T-helper 2 cell treated with Interferon-gamma antibody and Interleukin-4, amounts not matched to agents 100 ng/mL and 5 ng/mL, for 36 hours (primary cell): Measurements from ENCODE around the gene NPHP1. TPM values are rescaled to one million over a fixed set of nuclear protein-coding genes. Genes with fewer than 3 reads are reported as not detected.
"Not testable (repeated sequence)": the region's sequence is repeated elsewhere in the genome, so short reads cannot be mapped to it uniquely, and the experiment has no call there.

Experiments used
- intact Hi-C: fragments of 100-400 bp; cut with micrococcal nuclease; formaldehyde crosslinking; loops from one replicate; pipeline ENCODE4 v1.15.1; 2023
- total RNA-seq: library from RNA; stranded (reverse); gene quantifications from 2 replicates; pipeline ENCODE4 v1.2.3, GENCODE V29; 2022

NPHP1 gene
- total RNA-seq: not detected in 2 replicates

- intact Hi-C loops: loop anchor here (1.0 kb wide), 1 partner anchor 8 kb away; the partner anchor contains the start of gene MTLN
Measured at GRCh38 chr2:110204408-110205385, at the start of gene NPHP1. Gene NPHP1, minus strand, starts transcription at chr2:110205013. Its CDS starts 45 bp downstream, at chr2:110204968.

- intact Hi-C loops: not testable (repeated sequence)
Measured at GRCh38 chr2:110248081-110248795, 43.4 kb upstream of the NPHP1 start.

- intact Hi-C loops: not testable (repeated sequence)
Measured at GRCh38 chr2:110245488-110246435, 40.9 kb upstream of the NPHP1 start.

- intact Hi-C loops: not testable (repeated sequence)
Measured at GRCh38 chr2:110243283-110243682, 38.5 kb upstream of the NPHP1 start.

- intact Hi-C loops: not testable (repeated sequence)
Measured at GRCh38 chr2:110234514-110234913, 29.7 kb upstream of the NPHP1 start.

GRCh38 chr2:110229886-110230285, 25.1 kb upstream of the NPHP1 start:
- intact Hi-C loops: not testable (repeated sequence)

- intact Hi-C loops: not testable (repeated sequence)
Measured at GRCh38 chr2:110222626-110223025, 17.8 kb upstream of the NPHP1 start.

- intact Hi-C loops: no loop called here
Measured at GRCh38 chr2:110221938-110222337, 17.1 kb upstream of the NPHP1 start.

GRCh38 chr2:110220190-110220564, 15.4 kb upstream of the NPHP1 start:
- intact Hi-C loops: no loop called here

GRCh38 chr2:110219496-110220189, 14.8 kb upstream of the NPHP1 start:
- intact Hi-C loops: no loop called here

- intact Hi-C loops: not testable (repeated sequence)
Measured at GRCh38 chr2:110218889-110219288, 14.1 kb upstream of the NPHP1 start.

- intact Hi-C loops: no loop called here
Measured at GRCh38 chr2:110216803-110217202, 12.0 kb upstream of the NPHP1 start.

- intact Hi-C loops: no loop called here
Measured at GRCh38 chr2:110216199-110216598, 11.4 kb upstream of the NPHP1 start.

GRCh38 chr2:110215566-110216158, 10.8 kb upstream of the NPHP1 start:
- intact Hi-C loops: no loop called here

- intact Hi-C loops: no loop called here
Measured at GRCh38 chr2:110215091-110215490, 10.3 kb upstream of the NPHP1 start.

GRCh38 chr2:110213522-110213921, 8.7 kb upstream of the NPHP1 start:
- intact Hi-C loops: not testable (repeated sequence)

- intact Hi-C loops: loop anchor here (1.0 kb wide), 1 partner anchor 8 kb away; no protein-coding TSS in a partner anchor
Measured at GRCh38 chr2:110211938-110212858, 7.4 kb upstream of the NPHP1 start, which contains the start of gene MTLN. Gene MTLN, minus strand, starts transcription at chr2:110212547. Its CDS starts 22 bp downstream, at chr2:110212525.

GRCh38 chr2:110205660-110206455, 1.0 kb upstream of the NPHP1 start:
- intact Hi-C loops: no loop called here
